Neural progenitor cell (in vitro differentiated cells): ENCODE measurements around the gene AP2B1.

Experiments
- CTCF ChIP-seq: fragments of 200-600 bp; sonication (generic); IDR thresholded peaks from 2 replicates; pipeline ENCODE4 v1.5.1; 2017; ENCODE audit warnings: antibody characterized with exemption, mild to moderate bottlenecking
- EZH2 ChIP-seq: fragments of 200-600 bp; sonication (generic); IDR thresholded peaks from 2 replicates; pipeline ENCODE4 v1.6.1; 2017; ENCODE audit warnings: antibody characterized with exemption, mild to moderate bottlenecking, moderate library complexity
- EZH2phosphoT487 ChIP-seq: fragments of 200-600 bp; sonication (generic); IDR thresholded peaks from 2 replicates; pipeline ENCODE4 v1.6.1; 2017; ENCODE audit warnings: antibody characterized with exemption

- TF ChIP-seq EZH2: no peak
- no peak for TF ChIP-seq EZH2phosphoT487
- TF ChIP-seq CTCF: no peak
These were observed 81.7 kb downstream of the AP2B1 start for GRCh38 chr17:35668802-35669201.
